GM12801 (cell line): Measurements from ENCODE around the gene RGS3.

Experiments
- TF ChIP-seq, protein P1 (sequence below): IDR thresholded peaks from one replicate; pipeline ENCODE4 v1.5.1; 2011; ENCODE audit warnings: control low read depth; ENCODE audit not compliant: insufficient read length; ENCODE audit errors: extremely low read depth

RGS3 gene

GRCh38 chr9:113594484-113595299 is 131.2 kb downstream of the RGS3 start:
- TF ChIP-seq, protein P1, sequence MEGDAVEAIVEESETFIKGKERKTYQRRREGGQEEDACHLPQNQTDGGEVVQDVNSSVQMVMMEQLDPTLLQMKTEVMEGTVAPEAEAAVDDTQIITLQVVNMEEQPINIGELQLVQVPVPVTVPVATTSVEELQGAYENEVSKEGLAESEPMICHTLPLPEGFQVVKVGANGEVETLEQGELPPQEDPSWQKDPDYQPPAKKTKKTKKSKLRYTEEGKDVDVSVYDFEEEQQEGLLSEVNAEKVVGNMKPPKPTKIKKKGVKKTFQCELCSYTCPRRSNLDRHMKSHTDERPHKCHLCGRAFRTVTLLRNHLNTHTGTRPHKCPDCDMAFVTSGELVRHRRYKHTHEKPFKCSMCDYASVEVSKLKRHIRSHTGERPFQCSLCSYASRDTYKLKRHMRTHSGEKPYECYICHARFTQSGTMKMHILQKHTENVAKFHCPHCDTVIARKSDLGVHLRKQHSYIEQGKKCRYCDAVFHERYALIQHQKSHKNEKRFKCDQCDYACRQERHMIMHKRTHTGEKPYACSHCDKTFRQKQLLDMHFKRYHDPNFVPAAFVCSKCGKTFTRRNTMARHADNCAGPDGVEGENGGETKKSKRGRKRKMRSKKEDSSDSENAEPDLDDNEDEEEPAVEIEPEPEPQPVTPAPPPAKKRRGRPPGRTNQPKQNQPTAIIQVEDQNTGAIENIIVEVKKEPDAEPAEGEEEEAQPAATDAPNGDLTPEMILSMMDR, result no peak

DNA sequence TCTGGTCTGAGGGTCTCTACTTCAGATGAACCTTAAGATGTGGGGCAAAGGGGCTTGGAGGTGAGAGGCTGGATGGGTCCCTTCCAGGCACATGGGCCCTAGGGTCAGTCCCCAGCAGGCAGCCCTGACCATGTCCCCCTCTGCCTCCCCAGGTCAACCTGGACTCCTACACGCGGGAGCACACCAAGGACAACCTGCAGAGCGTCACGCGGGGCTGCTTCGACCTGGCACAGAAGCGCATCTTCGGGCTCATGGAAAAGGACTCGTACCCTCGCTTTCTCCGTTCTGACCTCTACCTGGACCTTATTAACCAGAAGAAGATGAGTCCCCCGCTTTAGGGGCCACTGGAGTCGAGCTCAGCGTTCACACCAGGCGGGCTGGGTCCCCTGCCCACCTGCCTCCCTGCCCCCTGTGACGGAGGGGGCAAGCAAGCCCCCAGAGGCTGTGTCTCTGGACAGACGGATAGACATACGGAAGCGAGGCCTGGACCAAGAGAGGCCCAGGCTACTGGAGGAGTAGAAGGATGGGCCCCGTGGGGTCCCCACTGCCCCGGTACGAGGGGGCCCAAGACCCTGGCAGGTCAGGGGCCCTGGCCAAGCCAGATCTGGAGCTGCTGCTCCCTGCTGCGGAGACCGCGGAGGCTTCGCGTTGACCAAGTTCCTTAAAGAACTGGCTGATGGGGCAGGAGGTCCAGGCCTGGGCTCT is 133.2 kb downstream of the RGS3 start:
- TF ChIP-seq, protein P1, result no peak

DNA sequence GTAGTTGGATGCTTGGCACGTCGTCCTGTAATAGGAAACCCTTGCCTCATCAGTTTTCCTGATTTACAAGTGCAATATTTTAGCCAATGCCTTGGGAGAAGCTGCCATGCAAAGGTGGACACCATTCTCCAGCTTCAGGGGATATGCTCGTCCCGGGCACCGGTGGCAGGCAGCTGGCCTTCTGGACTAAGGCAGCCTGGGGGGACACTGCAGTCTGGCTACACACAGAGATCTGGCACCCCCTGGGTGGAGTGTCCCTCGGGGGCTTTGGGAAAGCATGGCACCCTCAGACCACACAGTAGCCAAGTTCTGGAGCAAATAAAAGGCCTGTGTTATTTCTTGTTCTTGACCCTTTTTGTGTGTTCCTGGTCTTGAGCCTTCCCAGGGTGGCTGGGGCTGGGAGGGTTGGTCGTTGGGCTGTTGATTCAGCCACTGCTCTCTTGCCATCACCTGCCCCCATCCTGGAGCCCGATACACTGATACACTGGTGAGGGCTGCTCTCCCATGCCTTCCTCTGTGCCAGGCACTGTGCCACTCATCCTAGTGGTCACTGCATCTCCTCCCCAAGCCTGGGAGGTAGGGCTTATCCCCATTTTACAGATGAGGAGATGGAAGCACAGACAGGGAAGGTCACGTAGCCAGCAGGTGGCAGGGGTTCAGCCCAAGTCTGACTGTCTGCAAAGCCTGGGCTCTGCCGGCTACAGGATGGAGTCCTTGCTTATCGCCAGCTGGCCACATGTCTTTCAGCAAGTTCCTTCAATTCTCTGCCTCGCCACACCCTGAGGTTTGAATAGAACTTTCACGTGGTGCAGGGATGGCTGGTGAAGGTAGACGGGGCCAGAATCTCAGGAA is 134.1 kb downstream of the RGS3 start:
- TF ChIP-seq, protein P1, result no peak

GRCh38 chr9:113598451-113598850 is 134.9 kb downstream of the RGS3 start:
- TF ChIP-seq, protein P1, result no peak

- TF ChIP-seq, protein P1, result no peak
Observed at GRCh38 chr9:113598883-113599282, 135.4 kb downstream of the RGS3 start.

- TF ChIP-seq, protein P1, result no peak
Observed at GRCh38 chr9:113599646-113600022, 136.1 kb downstream of the RGS3 start.

GRCh38 chr9:113600023-113600823 is 136.7 kb downstream of the RGS3 start:
- TF ChIP-seq, protein P1, result no peak
